IMR-90 (cell line): Measurements from ENCODE around the gene MARS1. TPM values are rescaled to one million over a fixed set of nuclear protein-coding genes. Genes with fewer than 3 reads are reported as not detected.

Experiments used
- ATAC-seq: fragments of 200-7000 bp; cut with Tn5 transposase; 2 replicates; pipeline ENCODE4 v1.9.1; 2020; ENCODE audit warnings: low read depth, mild to moderate bottlenecking, moderate library complexity
- BruUV-seq: library from RNA; stranded (reverse); fragments of 400-500 nt; replicated peaks from 2 replicates; lab custom pipeline; 2021; lab: Mats Ljungman, UMichigan
- CTCF ChIA-PET: fragments of 300-600 bp; formaldehyde crosslinking; extraction: SDS; loops from one replicate; lab custom pipeline; 2021; ENCODE audit warnings: antibody characterized with exemption; lab: Yijun Ruan, JAX
- POLR2A ChIA-PET: fragments of 300-600 bp; sonication (Branson Sonifier 250); formaldehyde crosslinking; loops from one replicate; lab custom pipeline; 2022; ENCODE audit warnings: antibody characterized with exemption; ENCODE audit not compliant: unreplicated experiment; lab: Charles Lee
- DNase-seq: peaks from one replicate; pipeline ENCODE4 v3.0.0; 2013
- H2AFZ ChIP-seq: replicated peaks from 2 replicates; pipeline ENCODE3; 2013; ENCODE audit warnings: low read length, mild to moderate bottlenecking; ENCODE audit not compliant: poor library complexity
- H2AK5ac ChIP-seq: 2 replicates; pipeline ENCODE4 v1.6.1; 2013; ENCODE audit warnings: low read depth, low read length, inconsistent platforms
- H2AK9ac ChIP-seq: replicated peaks from 2 replicates; pipeline ENCODE3; 2013; ENCODE audit warnings: mild to moderate bottlenecking, low read depth, low read length, moderate library complexity; ENCODE audit not compliant: poor library complexity
- H2BK120ac ChIP-seq: 2 replicates; pipeline ENCODE4 v1.6.1; 2013; ENCODE audit warnings: low read depth, low read length, inconsistent platforms
- H2BK15ac ChIP-seq: 3 replicates; pipeline ENCODE4 v1.6.1; 2013; ENCODE audit warnings: low read depth, low read length, inconsistent platforms
- H2BK20ac ChIP-seq: 2 replicates; pipeline ENCODE4 v1.6.1; 2013; ENCODE audit warnings: low read depth, mild to moderate bottlenecking, inconsistent platforms, low read length, moderate library complexity
- H2BK5ac ChIP-seq: 2 replicates; pipeline ENCODE4 v1.6.1; 2013; ENCODE audit warnings: mild to moderate bottlenecking, low read depth, low read length, inconsistent platforms; ENCODE audit not compliant: poor library complexity, severe bottlenecking
- H3K14ac ChIP-seq: replicated peaks from 2 replicates; pipeline ENCODE4 v1.6.1; 2013; ENCODE audit warnings: low read depth, low read length, inconsistent platforms
- H3K18ac ChIP-seq: 2 replicates; pipeline ENCODE4 v1.6.1; 2013; ENCODE audit warnings: low read depth, low read length, control low read depth
- H3K23ac ChIP-seq: 2 replicates; pipeline ENCODE4 v1.6.1; 2013; ENCODE audit warnings: low read depth, low read length, inconsistent platforms
- H3K27ac ChIP-seq: 2 replicates; pipeline ENCODE4 v1.5.1; 2013; ENCODE audit warnings: mild to moderate bottlenecking, control low read depth, low read length; ENCODE audit not compliant: insufficient read depth
- H3K27me3 ChIP-seq: 2 replicates; pipeline ENCODE4 v1.6.1; 2013; ENCODE audit warnings: low read length; ENCODE audit not compliant: control insufficient read depth, insufficient read depth
- H3K36me3 ChIP-seq: 2 replicates; pipeline ENCODE4 v1.6.1; 2013; ENCODE audit warnings: low read length, mixed read lengths; ENCODE audit not compliant: control insufficient read depth, insufficient read depth
- H3K4ac ChIP-seq: 2 replicates; pipeline ENCODE4 v1.6.1; 2013; ENCODE audit warnings: low read depth, low read length, inconsistent platforms
- H3K4me1 ChIP-seq: 2 replicates; pipeline ENCODE4 v1.6.1; 2013; ENCODE audit warnings: low read length, mixed read lengths; ENCODE audit not compliant: control insufficient read depth, insufficient read depth
- H3K4me2 ChIP-seq: 2 replicates; pipeline ENCODE4 v1.6.1; 2013; ENCODE audit warnings: low read depth, mild to moderate bottlenecking, control low read depth, low read length, moderate library complexity
- H3K4me3 ChIP-seq: 2 replicates; pipeline ENCODE4 v1.5.1; 2013; ENCODE audit warnings: low read depth, mild to moderate bottlenecking, control low read depth, low read length, moderate library complexity; ENCODE audit not compliant: insufficient read depth
- H3K56ac ChIP-seq: 2 replicates; pipeline ENCODE4 v1.6.1; 2013; ENCODE audit warnings: low read length, inconsistent platforms; ENCODE audit not compliant: insufficient read depth; ENCODE audit errors: extremely low read depth
- H3K79me1 ChIP-seq, 2 experiments: 2 replicates each; pipeline ENCODE4 v1.6.1; 2013; ENCODE audit warnings: low read length in 2 of 2, inconsistent platforms in 1 of 2, low read depth in 1 of 2
- H3K9ac ChIP-seq: 2 replicates; pipeline ENCODE4 v1.6.1; 2013; ENCODE audit warnings: low read depth, low read length, control low read depth
- H3K9me1 ChIP-seq: 2 replicates; pipeline ENCODE4 v1.6.1; 2013; ENCODE audit warnings: low read length, inconsistent platforms; ENCODE audit not compliant: insufficient read depth
- H3K9me3 ChIP-seq: 2 replicates; pipeline ENCODE4 v1.6.1; 2013; ENCODE audit warnings: low read length; ENCODE audit not compliant: control insufficient read depth, insufficient read depth
- H4K20me1 ChIP-seq: 2 replicates; pipeline ENCODE4 v1.6.1; 2013; ENCODE audit warnings: low read length, inconsistent platforms; ENCODE audit not compliant: insufficient read depth
- H4K5ac ChIP-seq: 2 replicates; pipeline ENCODE4 v1.6.1; 2013; ENCODE audit warnings: mild to moderate bottlenecking, low read depth, low read length, control low read depth
- H4K8ac ChIP-seq, 2 experiments: 2 replicates each; pipeline ENCODE4 v1.6.1; 2013; ENCODE audit warnings: low read depth in 2 of 2, low read length in 2 of 2, control low read depth in 1 of 2, inconsistent platforms in 1 of 2
- H4K91ac ChIP-seq: 2 replicates; pipeline ENCODE4 v1.6.1; 2013; ENCODE audit warnings: low read depth, low read length, inconsistent platforms; ENCODE audit not compliant: insufficient read depth
- BHLHE40 ChIP-seq: fragments of 150-350 bp; IDR thresholded peaks from 2 replicates; pipeline ENCODE4 v1.6.1; 2016; ENCODE audit warnings: mild to moderate bottlenecking, low read depth, low read length
- CHD1 ChIP-seq: IDR thresholded peaks from 2 replicates; pipeline ENCODE4 v1.6.1; 2012; ENCODE audit warnings: low read depth, low read length, improper control_type of control experiment
- CTCF ChIP-seq: conservative IDR thresholded peaks from 2 replicates; pipeline ENCODE4 v1.5.1; 2012; ENCODE audit warnings: mild to moderate bottlenecking, low read depth, low read length, improper control_type of control experiment
- FOS ChIP-seq: fragments of 150-350 bp; IDR thresholded peaks from 2 replicates; pipeline ENCODE4 v1.6.1; 2016; ENCODE audit warnings: low read depth, low read length
- MAFK ChIP-seq: IDR thresholded peaks from 2 replicates; pipeline ENCODE4 v1.6.1; 2012; ENCODE audit warnings: low read depth, low read length, improper control_type of control experiment
- MAZ ChIP-seq: IDR thresholded peaks from 2 replicates; pipeline ENCODE4 v1.6.1; 2012; ENCODE audit warnings: low read depth, mild to moderate bottlenecking, low read length, improper control_type of control experiment, moderate library complexity, borderline replicate concordance
- MXI1 ChIP-seq: IDR thresholded peaks from 2 replicates; pipeline ENCODE4 v1.6.1; 2012; ENCODE audit warnings: low read depth, mild to moderate bottlenecking, low read length, moderate library complexity, borderline replicate concordance
- NFE2L2 ChIP-seq: fragments of 150-350 bp; IDR thresholded peaks from 2 replicates; pipeline ENCODE4 v1.6.1; 2016; ENCODE audit warnings: low read depth, mild to moderate bottlenecking, low read length
- POLR2A ChIP-seq: IDR thresholded peaks from 2 replicates; pipeline ENCODE4 v1.6.1; 2012; ENCODE audit warnings: mild to moderate bottlenecking, low read depth, low read length
- RAD21 ChIP-seq: IDR thresholded peaks from 2 replicates; pipeline ENCODE4 v1.6.1; 2012; ENCODE audit warnings: low read length, improper control_type of control experiment
- RCOR1 ChIP-seq: IDR thresholded peaks from 2 replicates; pipeline ENCODE4 v1.6.1; 2012; ENCODE audit warnings: mild to moderate bottlenecking, low read length, improper control_type of control experiment; ENCODE audit not compliant: insufficient replicate concordance
- RFX5 ChIP-seq: IDR thresholded peaks from 2 replicates; pipeline ENCODE4 v1.8.0; 2012; ENCODE audit warnings: low read depth, mild to moderate bottlenecking, low read length, moderate library complexity
- SMC3 ChIP-seq: fragments of 150-350 bp; IDR thresholded peaks from 2 replicates; pipeline ENCODE4 v1.6.1; 2016; ENCODE audit warnings: low read depth, mild to moderate bottlenecking, antibody characterized with exemption, low read length, moderate library complexity
- USF2 ChIP-seq: fragments of 150-350 bp; IDR thresholded peaks from 2 replicates; pipeline ENCODE4 v1.6.1; 2017; ENCODE audit warnings: mild to moderate bottlenecking, antibody characterized with exemption, low read length, low read depth
- WGBS, 2 experiments: methylation state at CpG; one replicate each; pipeline versions ENCODE4 v1.1.5 to v1.1.7; 2013; ENCODE audit warnings: missing lambda C conversion rate in 2 of 2; ENCODE audit not compliant: insufficient read length in 1 of 2; ENCODE audit errors: extremely low coverage in 2 of 2; 5-methylcytosine and 5-hydroxymethylcytosine counted together
- dilution Hi-C: fragments of 300-500 bp; cut with HindIII; formaldehyde crosslinking; loops from one replicate; pipeline ENCODE4 v1.14.3; 2018; ENCODE audit warnings: low sequenced_read_pairs; ENCODE audit not compliant: unreplicated experiment
- in situ Hi-C: fragments of 300-500 bp; cut with MboI; formaldehyde crosslinking; loops from 3 replicates; pipeline ENCODE4 v1.14.3; 2019; ENCODE audit warnings: low sequenced_read_pairs, inconsistent platforms, mixed read lengths
- intact Hi-C: fragments of 100-400 bp; cut with micrococcal nuclease; formaldehyde crosslinking; loops from 2 replicates; pipeline ENCODE4 v1.10.0; 2022
- polyA plus RNA-seq, 3 experiments: library from polyadenylated mRNA; depleted of rRNA; stranded (reverse); fragments of >200 nt; gene quantifications; 2 replicates each; pipeline ENCODE4 v1.2.3, GENCODE V29; 2012; ENCODE audit warnings: low replicate concordance in 1 of 3
- total RNA-seq: library from RNA; depleted of rRNA; stranded (reverse); fragments of >200 nt; gene quantifications from 2 replicates; pipeline ENCODE4 v1.2.3, GENCODE V29; 2012

Gene MARS1
- total and polyA plus RNA-seq, 2 of the 4 experiments (the other 2 are of a cell fraction), result 156 to 164 TPM

GRCh38 chr12:57548488-57548887 lies 60.6 kb downstream of the MARS1 start:
- H2BK120ac ChIP-seq, result no peak overlapping the region
- ATAC-seq (no peak), DNase-seq (no peak)
- H2AK5ac ChIP-seq, result no peak overlapping the region
- dilution Hi-C loops (no loop called here), in situ Hi-C loops (no loop called here), intact Hi-C loops (no loop called here)
- no peak overlapping the region for H3K27ac ChIP-seq
- no peak overlapping the region for H3K23ac ChIP-seq
- no peak overlapping the region for H3K14ac ChIP-seq
- H3K56ac ChIP-seq, result no peak overlapping the region
- H3K9me3 ChIP-seq, result no peaks in the 10 kb centered on the region
- H3K27me3 ChIP-seq, result peaks cover 40% of the 10 kb centered on the region
- peaks cover 4% of the 10 kb centered on the region for H3K36me3 ChIP-seq
- TF ChIP-seq SMC3 (no peak), MXI1 (no peak), NFE2L2 (no peak), RFX5 (no peak), FOS (no peak), CTCF (no peak), MAZ (no peak), MAFK (no peak), RAD21 (no peak), RCOR1 (no peak), BHLHE40 (no peak), USF2 (no peak), POLR2A (no peak), CHD1 (no peak)
- H4K20me1 ChIP-seq, result peaks cover 22% of the 10 kb centered on the region
- no peak overlapping the region for H4K5ac ChIP-seq
- CTCF ChIA-PET, result no interaction called here
- H2AK9ac ChIP-seq, result no peak overlapping the region
- H3K79me1 ChIP-seq, result peaks cover 17 to 34% of the 10 kb centered on the region in 2 experiments; a peak in 3 of 4 replicates
- no peak overlapping the region for H3K4me3 ChIP-seq
- no peak overlapping the region for H3K18ac ChIP-seq
- no peak overlapping the region for H4K8ac ChIP-seq
- no peak overlapping the region for H4K91ac ChIP-seq
- 67% methylated on average over 2 of the region's 2 CpGs; no CpG with 5 or more reads in 1 of the 2 experiments for WGBS, 2 experiments
- no peak overlapping the region for H2BK15ac ChIP-seq
- no peak overlapping the region for H3K9ac ChIP-seq
- H2AFZ ChIP-seq, result no peak overlapping the region
- BruUV-seq, result no TSS peak
- H2BK20ac ChIP-seq, result no peak overlapping the region
- H3K4me2 ChIP-seq, result no peak overlapping the region
- POLR2A ChIA-PET, result no interaction called here
- H3K4me1 ChIP-seq, result peaks cover 12% of the 10 kb centered on the region
- H3K9me1 ChIP-seq, result peaks cover 22% of the 10 kb centered on the region
- H3K4ac ChIP-seq, result no peak overlapping the region
- H2BK5ac ChIP-seq, result no peak overlapping the region
